IPS-15b (cell line): ENCODE measurements around the gene ENOSF1.

Experiments
- H3K27me3 ChIP-seq: one replicate; pipeline ENCODE4 v1.6.1; 2013; ENCODE audit warnings: low read length; ENCODE audit not compliant: control insufficient read depth, insufficient read depth
- H3K36me3 ChIP-seq: one replicate; pipeline ENCODE4 v1.6.1; 2013; ENCODE audit warnings: low read length; ENCODE audit not compliant: control insufficient read depth, insufficient read depth
- H3K4me1 ChIP-seq: one replicate; pipeline ENCODE4 v1.6.1; 2013; ENCODE audit warnings: mild to moderate bottlenecking, low read length; ENCODE audit not compliant: control insufficient read depth, insufficient read depth
- H3K4me3 ChIP-seq: one replicate; pipeline ENCODE4 v1.5.1; 2013; ENCODE audit warnings: low read depth, low read length
- H3K9ac ChIP-seq: one replicate; pipeline ENCODE4 v1.6.1; 2013; ENCODE audit warnings: low read depth, mild to moderate bottlenecking, low read length
- H3K9me3 ChIP-seq: one replicate; pipeline ENCODE4 v1.6.1; 2013; ENCODE audit warnings: mild to moderate bottlenecking, low read length; ENCODE audit not compliant: control insufficient read depth, insufficient read depth

ENOSF1 gene

GRCh38 chr18:652131-652530 lies 60.3 kb downstream of the ENOSF1 start:
- Histone ChIP-seq H3K9me3 (no peaks in the 10 kb centered on the region), H3K36me3 (no peaks in the 10 kb centered on the region), H3K4me3 (no peak overlapping the region), H3K27me3 (no peaks in the 10 kb centered on the region), H3K4me1 (peaks cover 2% of the 10 kb centered on the region), H3K9ac (no peak overlapping the region)

GRCh38 chr18:650428-650858 lies 62.0 kb downstream of the ENOSF1 start:
- Histone ChIP-seq H3K4me1 (peaks cover 2% of the 10 kb centered on the region), H3K27me3 (no peaks in the 10 kb centered on the region), H3K36me3 (no peaks in the 10 kb centered on the region), H3K9me3 (no peaks in the 10 kb centered on the region), H3K4me3 (no peak overlapping the region), H3K9ac (no peak overlapping the region)

- Histone ChIP-seq H3K4me1 (no peaks in the 10 kb centered on the region), H3K4me3 (no peak overlapping the region), H3K9me3 (no peaks in the 10 kb centered on the region), H3K36me3 (no peaks in the 10 kb centered on the region), H3K27me3 (no peaks in the 10 kb centered on the region), H3K9ac (no peak overlapping the region)
Observed at GRCh38 chr18:649341-649740, 63.1 kb downstream of the ENOSF1 start.

GRCh38 chr18:647304-647703 lies 65.1 kb downstream of the ENOSF1 start:
- no peak overlapping the region for H3K9ac ChIP-seq
- H3K36me3 ChIP-seq, result no peaks in the 10 kb centered on the region
- H3K4me3 ChIP-seq, result no peak overlapping the region
- no peaks in the 10 kb centered on the region for H3K4me1 ChIP-seq
- no peaks in the 10 kb centered on the region for H3K9me3 ChIP-seq
- H3K27me3 ChIP-seq, result no peaks in the 10 kb centered on the region

GRCh38 chr18:644395-645004 lies 67.9 kb downstream of the ENOSF1 start:
- Histone ChIP-seq H3K4me3 (no peak overlapping the region), H3K36me3 (no peaks in the 10 kb centered on the region), H3K9me3 (no peaks in the 10 kb centered on the region), H3K27me3 (no peaks in the 10 kb centered on the region), H3K9ac (no peak overlapping the region), H3K4me1 (no peaks in the 10 kb centered on the region)

- peaks cover 2% of the 10 kb centered on the region for H3K4me1 ChIP-seq
- H3K27me3 ChIP-seq, result no peaks in the 10 kb centered on the region
- no peak overlapping the region for H3K9ac ChIP-seq
- no peak overlapping the region for H3K4me3 ChIP-seq
- no peaks in the 10 kb centered on the region for H3K9me3 ChIP-seq
- no peaks in the 10 kb centered on the region for H3K36me3 ChIP-seq
Observed at GRCh38 chr18:641224-641623, 71.2 kb downstream of the ENOSF1 start.

GRCh38 chr18:635171-635570 lies 77.3 kb downstream of the ENOSF1 start:
- H3K4me3 ChIP-seq, result peak overlapping the region; percentile 58
- peaks cover 8% of the 10 kb centered on the region for H3K4me1 ChIP-seq
- no peaks in the 10 kb centered on the region for H3K36me3 ChIP-seq
- H3K9ac ChIP-seq, result no peak overlapping the region
- H3K27me3 ChIP-seq, result no peaks in the 10 kb centered on the region
- H3K9me3 ChIP-seq, result no peaks in the 10 kb centered on the region

GRCh38 chr18:634551-635045 lies 77.8 kb downstream of the ENOSF1 start:
- no peaks in the 10 kb centered on the region for H3K36me3 ChIP-seq
- no peak overlapping the region for H3K9ac ChIP-seq
- no peaks in the 10 kb centered on the region for H3K27me3 ChIP-seq
- peaks cover 8% of the 10 kb centered on the region for H3K4me1 ChIP-seq
- peak overlapping the region; percentile 58 for H3K4me3 ChIP-seq
- H3K9me3 ChIP-seq, result no peaks in the 10 kb centered on the region

GRCh38 chr18:631560-631959 lies 80.9 kb downstream of the ENOSF1 start:
- Histone ChIP-seq H3K27me3 (no peaks in the 10 kb centered on the region), H3K4me3 (no peak overlapping the region), H3K9ac (no peak overlapping the region), H3K4me1 (peaks cover 6% of the 10 kb centered on the region), H3K9me3 (no peaks in the 10 kb centered on the region), H3K36me3 (no peaks in the 10 kb centered on the region)

GRCh38 chr18:629269-630150 lies 82.9 kb downstream of the ENOSF1 start:
- H3K4me3 ChIP-seq, result no peak overlapping the region
- peaks cover under 1% of the 10 kb centered on the region for H3K4me1 ChIP-seq
- no peaks in the 10 kb centered on the region for H3K9me3 ChIP-seq
- H3K27me3 ChIP-seq, result no peaks in the 10 kb centered on the region
- no peak overlapping the region for H3K9ac ChIP-seq
- no peaks in the 10 kb centered on the region for H3K36me3 ChIP-seq

GRCh38 chr18:627231-627630 lies 85.2 kb downstream of the ENOSF1 start:
- Histone ChIP-seq H3K4me1 (no peaks in the 10 kb centered on the region), H3K4me3 (no peak overlapping the region), H3K9ac (no peak overlapping the region), H3K27me3 (no peaks in the 10 kb centered on the region), H3K36me3 (no peaks in the 10 kb centered on the region), H3K9me3 (no peaks in the 10 kb centered on the region)
